Nephron progenitor cell (in vitro differentiated cells): ENCODE data around the gene HORMAD2.

Experiments
- DNase-seq: peaks from one replicate; pipeline ENCODE4 v3.0.0; 2021
- H3K27ac Mint-ChIP-seq: 2 replicates; pipeline ENCODE4 v1.8.0; 2021; ENCODE audit warnings: mild to moderate bottlenecking, moderate library complexity, mixed read lengths
- H3K27me3 Mint-ChIP-seq: 2 replicates; pipeline ENCODE4 v1.8.0; 2021; ENCODE audit warnings: mild to moderate bottlenecking, low read depth, mixed read lengths; ENCODE audit not compliant: poor library complexity
- H3K36me3 Mint-ChIP-seq: 2 replicates; pipeline ENCODE4 v1.8.0; 2021; ENCODE audit warnings: low read depth, mixed read lengths
- H3K4me1 Mint-ChIP-seq: 2 replicates; pipeline ENCODE4 v1.8.0; 2021; ENCODE audit warnings: mixed read lengths
- H3K4me3 Mint-ChIP-seq: 2 replicates; pipeline ENCODE4 v1.8.0; 2021; ENCODE audit warnings: mild to moderate bottlenecking, moderate library complexity, mixed read lengths
- H3K9me3 Mint-ChIP-seq: 2 replicates; pipeline ENCODE4 v1.8.0; 2021; ENCODE audit warnings: mild to moderate bottlenecking, moderate library complexity, mixed read lengths
- TF ChIP-seq, protein P1 (sequence below): fragments of 200-600 bp; sonication (generic); IDR thresholded peaks from 2 replicates; pipeline ENCODE4 v1.5.0; 2021; ENCODE audit warnings: antibody characterized with exemption

The HORMAD2 gene

DNA sequence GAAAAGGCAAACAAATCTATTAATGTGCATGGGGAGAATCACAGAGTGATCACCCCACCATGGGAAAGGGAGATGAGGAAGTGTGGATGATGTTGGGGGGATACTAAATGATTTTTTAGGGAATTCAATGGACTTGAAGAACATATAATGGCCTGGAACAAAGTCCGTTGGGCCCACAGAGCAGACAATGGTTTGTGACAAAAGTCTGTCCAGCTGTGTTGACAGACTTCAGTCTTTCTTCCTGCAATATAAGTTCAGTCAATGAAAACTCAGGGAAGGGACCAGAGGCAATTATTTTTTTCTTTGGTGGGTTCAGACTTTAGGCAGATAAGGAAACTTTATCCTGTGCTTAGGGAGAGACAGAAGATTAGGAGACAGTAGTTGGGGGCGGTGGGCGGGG, 18.0 kb upstream of the HORMAD2 start:
- DNase-seq: no peak
- TF ChIP-seq, protein P1, sequence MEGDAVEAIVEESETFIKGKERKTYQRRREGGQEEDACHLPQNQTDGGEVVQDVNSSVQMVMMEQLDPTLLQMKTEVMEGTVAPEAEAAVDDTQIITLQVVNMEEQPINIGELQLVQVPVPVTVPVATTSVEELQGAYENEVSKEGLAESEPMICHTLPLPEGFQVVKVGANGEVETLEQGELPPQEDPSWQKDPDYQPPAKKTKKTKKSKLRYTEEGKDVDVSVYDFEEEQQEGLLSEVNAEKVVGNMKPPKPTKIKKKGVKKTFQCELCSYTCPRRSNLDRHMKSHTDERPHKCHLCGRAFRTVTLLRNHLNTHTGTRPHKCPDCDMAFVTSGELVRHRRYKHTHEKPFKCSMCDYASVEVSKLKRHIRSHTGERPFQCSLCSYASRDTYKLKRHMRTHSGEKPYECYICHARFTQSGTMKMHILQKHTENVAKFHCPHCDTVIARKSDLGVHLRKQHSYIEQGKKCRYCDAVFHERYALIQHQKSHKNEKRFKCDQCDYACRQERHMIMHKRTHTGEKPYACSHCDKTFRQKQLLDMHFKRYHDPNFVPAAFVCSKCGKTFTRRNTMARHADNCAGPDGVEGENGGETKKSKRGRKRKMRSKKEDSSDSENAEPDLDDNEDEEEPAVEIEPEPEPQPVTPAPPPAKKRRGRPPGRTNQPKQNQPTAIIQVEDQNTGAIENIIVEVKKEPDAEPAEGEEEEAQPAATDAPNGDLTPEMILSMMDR: no peak
- no peak overlapping the region for H3K4me3 Mint-ChIP-seq
- no peak overlapping the region for H3K27ac Mint-ChIP-seq
- H3K4me1 Mint-ChIP-seq: no peaks in the 10 kb centered on the region
- peaks cover 7% of the 10 kb centered on the region for H3K36me3 Mint-ChIP-seq
- peaks cover 4% of the 10 kb centered on the region for H3K27me3 Mint-ChIP-seq
- H3K9me3 Mint-ChIP-seq: peaks cover 56% of the 10 kb centered on the region

DNA sequence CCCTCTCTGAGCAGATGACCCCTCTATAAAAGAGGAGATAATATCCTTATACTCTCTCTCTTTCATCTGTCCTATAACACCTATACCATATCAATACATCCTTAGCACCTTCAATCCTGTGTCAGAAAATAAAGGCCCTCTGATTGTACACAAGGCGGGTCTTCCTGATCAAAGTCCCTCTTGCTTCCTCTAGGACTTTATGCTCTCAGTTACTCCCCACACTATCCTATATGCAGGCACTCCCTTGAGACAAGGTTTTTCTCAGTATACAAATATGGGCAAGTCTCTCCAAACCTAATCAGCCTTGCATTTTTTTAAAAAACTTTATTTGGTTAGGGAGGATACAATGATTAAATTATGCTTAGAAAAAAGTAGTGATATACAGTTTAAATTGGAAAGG, 17.3 kb upstream of the HORMAD2 start:
- TF ChIP-seq, protein P1: no peak
- Mint-ChIP-seq H3K36me3 (peaks cover 7% of the 10 kb centered on the region), H3K27ac (no peak overlapping the region), H3K27me3 (peaks cover 4% of the 10 kb centered on the region), H3K9me3 (peaks cover 58% of the 10 kb centered on the region), H3K4me1 (no peaks in the 10 kb centered on the region), H3K4me3 (no peak overlapping the region)
- DNase-seq: no peak

DNA sequence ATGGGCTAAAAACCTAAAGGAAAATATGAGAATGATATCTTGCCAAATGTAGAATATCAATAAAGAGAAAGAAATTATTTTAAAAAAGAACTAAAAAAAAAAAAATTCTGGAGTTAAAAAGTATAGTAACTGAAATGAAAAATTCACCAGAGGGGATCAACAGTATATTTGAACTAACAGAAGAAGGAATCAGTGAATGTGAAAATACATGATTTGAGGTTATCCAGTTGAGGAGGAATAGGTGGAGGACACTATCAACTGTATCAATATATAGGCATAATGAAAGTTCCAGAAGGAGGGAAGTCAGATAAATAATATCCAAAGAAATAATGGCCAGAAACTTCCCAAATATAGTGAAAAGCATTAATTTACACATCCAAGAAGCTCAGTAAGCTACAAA, 16.1 kb upstream of the HORMAD2 start:
- H3K36me3 Mint-ChIP-seq: peaks cover 7% of the 10 kb centered on the region
- no peak overlapping the region for H3K27ac Mint-ChIP-seq
- TF ChIP-seq, protein P1: no peak
- H3K27me3 Mint-ChIP-seq: peaks cover 6% of the 10 kb centered on the region
- DNase-seq: no peak
- peaks cover 60% of the 10 kb centered on the region for H3K9me3 Mint-ChIP-seq
- H3K4me3 Mint-ChIP-seq: no peak overlapping the region
- no peaks in the 10 kb centered on the region for H3K4me1 Mint-ChIP-seq

- H3K27ac Mint-ChIP-seq: no peak overlapping the region
- peaks cover 7% of the 10 kb centered on the region for H3K9me3 Mint-ChIP-seq
- no peak for DNase-seq
- no peaks in the 10 kb centered on the region for H3K36me3 Mint-ChIP-seq
- no peak overlapping the region for H3K4me3 Mint-ChIP-seq
- TF ChIP-seq, protein P1: no peak
- peaks cover 9% of the 10 kb centered on the region for H3K4me1 Mint-ChIP-seq
- H3K27me3 Mint-ChIP-seq: peaks cover 34% of the 10 kb centered on the region
These were observed 6.5 kb upstream of the HORMAD2 start for GRCh38 chr22:30073743-30074142.

- peaks cover 33% of the 10 kb centered on the region for H3K27me3 Mint-ChIP-seq
- no peak overlapping the region for H3K4me3 Mint-ChIP-seq
- H3K4me1 Mint-ChIP-seq: peaks cover 13% of the 10 kb centered on the region
- H3K9me3 Mint-ChIP-seq: peaks cover 7% of the 10 kb centered on the region
- no peaks in the 10 kb centered on the region for H3K36me3 Mint-ChIP-seq
- H3K27ac Mint-ChIP-seq: no peak overlapping the region
- TF ChIP-seq, protein P1: no peak
- DNase-seq: no peak
These were observed 6.1 kb upstream of the HORMAD2 start for GRCh38 chr22:30074147-30074546.

- H3K4me3 Mint-ChIP-seq: no peak overlapping the region
- no peak overlapping the region for H3K27ac Mint-ChIP-seq
- H3K4me1 Mint-ChIP-seq: peaks cover 14% of the 10 kb centered on the region
- TF ChIP-seq, protein P1: no peak
- DNase-seq: no peak
- no peaks in the 10 kb centered on the region for H3K36me3 Mint-ChIP-seq
- H3K9me3 Mint-ChIP-seq: peaks cover 3% of the 10 kb centered on the region
- peaks cover 37% of the 10 kb centered on the region for H3K27me3 Mint-ChIP-seq
These were observed 5.3 kb upstream of the HORMAD2 start for GRCh38 chr22:30074994-30075393.
